GM21390 (cell line): ENCODE results near the gene RAPGEF6.
"Not testable (repeated sequence)": the region's sequence is repeated elsewhere in the genome, so short reads cannot be mapped to it uniquely, and the experiment has no call there.

Experiments
- ATAC-seq: cut with Tn5 transposase; IDR thresholded peaks from one replicate; pipeline ENCODE4 v1.9.1; 2021; ENCODE audit not compliant: unreplicated experiment

The RAPGEF6 gene

GRCh38 chr5:131513780-131514179 is 121.2 kb downstream of the RAPGEF6 start:
- peak; percentile 52 for ATAC-seq

DNA sequence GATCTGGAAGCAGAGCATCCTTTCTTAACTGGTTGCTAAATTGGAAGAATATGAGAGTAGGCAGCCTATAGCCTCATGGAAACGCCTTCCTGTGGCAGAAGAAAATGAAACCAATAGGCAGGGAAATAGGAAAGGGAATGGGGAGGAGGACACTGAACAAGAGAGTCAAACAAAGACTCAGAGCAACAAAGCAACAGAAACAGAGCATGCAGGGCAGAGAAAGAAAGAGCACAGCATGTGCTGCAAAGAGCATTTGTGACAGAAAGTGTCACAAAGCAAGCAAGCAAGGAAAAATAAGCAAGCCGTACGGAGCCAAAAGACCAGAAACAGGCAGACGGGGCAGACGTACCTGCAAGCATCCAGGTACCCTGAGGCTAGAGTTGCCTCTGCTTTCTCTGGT is 123.1 kb downstream of the RAPGEF6 start:
- no peak for ATAC-seq

DNA sequence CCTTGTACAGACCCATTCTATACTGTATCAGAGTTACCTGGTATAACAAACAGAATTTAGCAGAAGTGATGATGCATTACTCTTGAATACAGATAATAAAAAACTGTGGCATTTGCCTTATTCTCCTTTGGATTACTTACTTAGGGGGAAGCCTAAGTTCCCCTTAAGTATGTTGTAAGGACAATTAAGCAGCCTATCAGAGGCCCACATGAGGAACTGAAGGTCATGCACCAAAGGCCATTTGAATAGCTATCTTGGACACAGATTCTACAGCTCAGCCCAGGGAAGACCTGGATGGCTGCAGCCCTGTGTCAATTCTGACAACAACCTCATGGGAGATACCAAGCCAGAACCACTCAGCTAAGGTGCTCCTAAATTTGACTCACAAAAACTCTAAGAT is 125.2 kb downstream of the RAPGEF6 start:
- no peak for ATAC-seq

GRCh38 chr5:131505237-131505908 is 129.7 kb downstream of the RAPGEF6 start:
- ATAC-seq, result peak; percentile 75

DNA sequence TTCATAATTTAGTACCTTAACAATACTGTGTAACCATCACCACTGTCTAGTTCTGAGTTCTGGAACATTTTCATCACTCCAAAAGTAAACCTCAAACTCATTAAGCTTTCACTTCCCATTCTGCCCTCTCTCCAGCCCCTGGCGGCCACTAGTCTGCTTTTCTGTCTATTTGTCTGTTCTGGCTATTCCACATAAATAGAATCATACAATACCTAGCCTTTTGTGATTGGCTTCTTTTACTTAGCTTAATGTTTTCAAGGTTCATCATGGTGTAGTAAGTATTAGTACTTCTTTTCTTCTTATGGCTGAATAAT is 138.7 kb downstream of the RAPGEF6 start:
- ATAC-seq, result peak; percentile 97

DNA sequence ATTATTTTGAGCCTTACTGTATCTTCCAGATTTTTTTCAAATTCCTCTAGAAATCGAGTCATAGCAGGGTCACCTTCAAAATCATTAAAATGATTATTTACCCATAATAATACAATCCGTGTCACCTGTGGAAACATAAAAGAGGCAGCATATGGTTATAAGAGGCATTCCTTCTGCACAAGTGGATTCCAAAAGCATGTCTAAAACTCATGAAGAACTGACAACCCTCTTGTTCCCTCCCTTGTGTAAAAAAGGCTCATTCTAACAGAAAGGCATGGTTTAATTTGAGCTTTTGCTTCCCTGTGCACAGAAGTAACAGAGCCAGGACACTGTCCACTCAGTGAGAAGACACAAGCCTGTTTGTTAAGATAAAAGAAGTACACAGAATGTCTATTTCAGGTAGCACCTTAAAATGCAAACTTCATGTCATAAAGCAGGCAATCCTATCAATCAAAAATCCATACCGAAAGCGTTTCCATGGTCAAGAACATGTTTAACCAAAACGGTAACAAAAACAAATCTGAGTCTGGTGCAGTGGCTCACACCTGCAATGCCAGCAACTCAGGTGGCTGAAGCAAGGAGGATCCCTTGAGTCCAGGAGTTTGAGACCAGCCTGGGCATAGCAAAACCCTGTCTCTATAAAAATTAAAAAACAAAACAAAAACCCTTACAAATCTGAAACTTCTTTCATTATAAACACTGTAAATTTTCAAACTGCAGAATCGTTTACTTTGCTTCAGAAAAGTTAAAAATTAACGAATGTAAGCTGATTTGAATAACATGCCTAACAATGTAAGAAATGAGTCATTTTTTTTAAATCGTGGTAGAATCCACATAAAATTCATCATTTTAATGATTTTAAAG is 139.3 kb downstream of the RAPGEF6 start:
- peak; percentile 25 for ATAC-seq

DNA sequence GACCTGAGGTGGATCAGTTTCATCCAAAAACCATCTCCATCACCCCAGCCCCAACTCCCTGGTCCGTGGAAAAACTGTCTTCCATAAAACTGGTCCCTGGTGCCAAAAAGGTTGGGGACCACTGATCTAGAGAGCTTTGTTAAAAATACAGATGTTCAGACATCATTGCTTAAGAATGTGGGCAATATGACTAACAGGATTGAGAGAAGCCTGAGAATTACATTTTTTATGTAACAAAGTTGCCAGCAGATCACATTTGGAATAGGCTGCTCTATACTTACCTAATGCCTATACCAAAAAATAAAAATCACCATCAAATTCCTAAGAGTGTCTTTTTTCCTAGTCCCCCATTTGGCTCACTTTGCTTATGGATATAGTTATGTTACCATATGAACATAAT is 143.3 kb downstream of the RAPGEF6 start:
- ATAC-seq, result no peak

- ATAC-seq, result peak; percentile 90
Observed at GRCh38 chr5:131488463-131488862, 146.6 kb downstream of the RAPGEF6 start.

GRCh38 chr5:131487371-131487770 is 147.7 kb downstream of the RAPGEF6 start:
- not testable (repeated sequence) for ATAC-seq

GRCh38 chr5:131482617-131483016 is 152.4 kb downstream of the RAPGEF6 start:
- no peak for ATAC-seq

- ATAC-seq, result no peak
Observed at GRCh38 chr5:131481569-131481968, 153.5 kb downstream of the RAPGEF6 start.

DNA sequence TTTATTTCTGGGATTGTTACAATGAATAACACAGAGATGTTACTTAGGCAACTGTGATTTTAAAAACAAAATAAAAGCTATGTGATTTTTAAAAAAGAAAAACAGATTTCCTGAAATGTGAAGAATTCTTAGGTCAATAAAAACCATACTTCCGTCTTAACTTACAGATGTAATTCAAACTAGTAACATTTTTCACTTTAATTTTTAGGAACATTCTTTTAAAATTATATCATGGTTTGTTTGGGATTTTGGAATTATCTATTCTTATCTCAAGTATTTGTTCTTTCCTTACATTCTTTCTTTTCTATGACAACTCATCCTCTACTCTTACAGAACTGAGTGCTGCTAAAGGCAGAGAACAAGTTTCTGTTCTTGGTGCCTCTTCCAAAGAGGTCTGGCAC is 159.5 kb downstream of the RAPGEF6 start:
- ATAC-seq, result no peak

DNA sequence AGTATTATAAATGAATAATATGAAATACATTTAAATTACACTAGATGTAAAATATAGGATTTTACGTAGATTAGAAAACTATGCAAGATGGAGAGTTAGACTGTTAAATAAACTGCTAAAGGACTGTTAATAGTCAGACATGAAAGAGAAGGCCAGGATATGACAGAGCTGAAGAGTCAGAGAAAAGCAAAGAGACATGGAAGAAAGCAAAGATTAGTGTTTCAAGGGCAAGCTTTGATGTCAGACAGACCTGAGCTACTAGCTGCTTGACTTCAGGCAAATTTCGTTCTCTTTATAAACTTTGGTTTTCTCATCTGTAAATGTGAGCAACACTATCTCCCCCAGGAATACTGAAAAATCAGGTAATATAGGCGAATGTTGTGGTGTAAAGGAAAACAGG is 161.3 kb downstream of the RAPGEF6 start:
- no peak for ATAC-seq

GRCh38 chr5:131466171-131466766 is 168.8 kb downstream of the RAPGEF6 start:
- no peak for ATAC-seq

GRCh38 chr5:131463656-131464055 is 171.4 kb downstream of the RAPGEF6 start:
- ATAC-seq, result no peak

DNA sequence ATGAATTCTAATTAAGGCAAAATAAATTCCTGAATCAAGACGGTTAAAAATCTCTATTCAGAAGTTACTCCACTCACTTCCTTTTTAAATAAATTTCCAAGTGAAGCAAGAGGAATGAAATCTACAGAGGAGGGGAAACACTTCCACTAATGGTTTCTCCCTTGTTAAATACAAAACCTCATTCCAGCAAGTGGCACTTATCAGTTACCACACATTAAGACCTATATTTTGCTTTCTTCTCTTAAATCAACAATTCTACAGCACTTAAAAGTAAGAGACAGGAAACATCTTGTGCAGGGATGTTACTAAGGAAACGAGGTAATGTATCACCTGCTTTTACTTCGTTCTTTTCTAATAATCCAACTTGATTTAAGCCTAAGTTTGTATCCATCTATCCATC is 172.6 kb downstream of the RAPGEF6 start:
- no peak for ATAC-seq

DNA sequence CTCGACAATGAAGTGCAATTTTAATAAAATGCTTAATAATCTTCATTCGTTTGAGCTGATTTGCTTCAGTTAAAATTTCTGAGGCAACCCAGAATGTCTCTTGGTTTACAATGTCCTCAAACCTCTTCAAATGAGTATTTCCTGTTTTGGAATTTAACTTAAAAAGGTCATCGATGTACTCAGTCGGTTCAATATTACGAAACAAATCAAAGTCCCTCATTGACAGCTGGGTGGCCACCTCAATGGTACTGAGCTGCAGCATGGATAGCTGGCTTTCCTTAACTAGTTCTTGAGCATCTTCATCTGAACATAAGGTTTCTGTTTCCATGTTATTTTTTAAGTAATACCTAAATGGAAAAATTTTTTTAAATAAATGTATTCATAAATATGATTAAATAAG is 173.3 kb downstream of the RAPGEF6 start:
- no peak for ATAC-seq

DNA sequence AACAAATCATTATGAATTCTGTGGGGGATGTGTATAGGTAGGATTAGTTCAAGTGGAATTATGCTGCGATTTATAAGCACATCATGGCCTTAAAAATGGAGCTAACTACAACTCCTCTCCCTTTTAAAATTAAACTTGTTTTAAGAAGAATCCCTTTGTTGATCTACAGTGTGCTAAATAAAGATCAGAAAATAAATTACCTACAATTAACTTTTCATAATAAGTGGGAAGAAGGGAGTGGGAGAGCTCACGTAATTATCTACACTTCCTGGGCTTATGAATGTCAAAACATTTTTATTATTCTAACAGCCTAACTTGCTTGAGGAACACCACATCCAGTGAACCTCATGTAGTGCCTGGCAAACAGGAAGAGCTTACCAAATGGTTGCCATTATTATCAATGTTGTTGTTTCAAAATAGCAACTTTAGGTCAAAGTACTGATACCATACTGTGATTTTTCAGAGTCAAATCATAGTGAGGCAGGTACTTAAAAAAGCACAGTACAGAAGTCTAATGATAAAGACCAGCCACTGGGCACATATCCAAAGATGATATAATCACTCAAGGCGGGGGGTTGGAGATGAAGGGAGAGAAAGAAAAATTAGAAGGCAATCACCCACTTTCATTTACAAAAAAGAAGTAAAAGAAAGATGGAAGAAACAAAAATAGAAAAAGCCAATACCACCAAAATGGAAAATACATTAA is 174.0 kb downstream of the RAPGEF6 start:
- no peak for ATAC-seq

GRCh38 chr5:131460133-131460532 is 174.9 kb downstream of the RAPGEF6 start:
- no peak for ATAC-seq

GRCh38 chr5:131459216-131459615 is 175.8 kb downstream of the RAPGEF6 start:
- ATAC-seq, result no peak

GRCh38 chr5:131457193-131457592 is 177.8 kb downstream of the RAPGEF6 start:
- ATAC-seq, result no peak

DNA sequence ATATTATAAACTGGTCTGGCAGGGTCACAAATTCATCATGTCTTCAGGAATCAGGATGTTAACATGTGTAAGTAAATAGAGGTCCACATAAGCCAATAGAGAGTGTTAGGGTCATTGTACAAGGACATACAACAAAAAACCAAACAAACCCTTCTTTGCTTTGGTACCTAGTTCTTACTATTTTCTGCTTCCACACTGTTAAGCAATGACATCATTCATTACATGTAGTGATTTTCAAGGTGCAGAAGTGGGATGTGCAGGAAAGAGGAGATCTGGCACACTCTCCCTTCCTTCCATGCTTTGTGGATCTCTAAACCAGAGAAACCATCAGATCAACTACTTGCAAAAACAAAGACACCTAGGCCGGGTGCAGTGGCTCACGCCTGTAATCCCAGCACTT is 184.1 kb downstream of the RAPGEF6 start:
- no peak for ATAC-seq
